ENCODE measurements around the gene ZNF175.

The ZNF175 gene

DNA sequence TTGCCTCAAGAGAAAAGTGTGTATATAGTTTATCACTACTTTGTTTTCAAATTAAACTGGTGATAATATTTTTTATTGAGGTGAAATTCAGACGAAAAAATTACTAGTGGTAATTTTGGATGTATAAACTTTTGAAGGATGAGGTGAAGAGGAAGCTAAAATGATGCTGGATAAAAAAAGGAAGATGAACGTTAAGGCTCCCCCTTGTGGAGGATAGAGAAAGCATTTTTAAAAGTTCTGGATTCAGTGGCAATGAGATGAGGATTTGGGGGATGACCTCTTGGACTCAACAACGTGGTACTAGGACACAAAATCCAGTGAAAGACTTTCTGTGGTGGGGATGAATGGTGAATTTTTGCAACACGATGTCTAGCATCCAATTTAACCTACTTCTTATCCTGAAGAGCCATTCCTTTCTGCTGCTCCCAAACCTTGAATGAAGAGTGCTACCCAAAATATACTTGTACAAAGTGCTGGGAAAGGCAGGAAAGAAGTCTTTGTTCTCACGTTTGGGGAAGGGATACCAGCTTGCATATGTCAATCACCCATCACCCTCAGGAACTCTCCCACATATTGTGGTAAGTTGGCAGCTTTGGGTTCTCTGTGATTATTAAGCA, 66.4 kb downstream of the ZNF175 start:
- DNase-seq, result no peak

- no peak for DNase-seq
These were observed 68.8 kb downstream of the ZNF175 start for GRCh38 chr19:51639916-51640315.

DNA sequence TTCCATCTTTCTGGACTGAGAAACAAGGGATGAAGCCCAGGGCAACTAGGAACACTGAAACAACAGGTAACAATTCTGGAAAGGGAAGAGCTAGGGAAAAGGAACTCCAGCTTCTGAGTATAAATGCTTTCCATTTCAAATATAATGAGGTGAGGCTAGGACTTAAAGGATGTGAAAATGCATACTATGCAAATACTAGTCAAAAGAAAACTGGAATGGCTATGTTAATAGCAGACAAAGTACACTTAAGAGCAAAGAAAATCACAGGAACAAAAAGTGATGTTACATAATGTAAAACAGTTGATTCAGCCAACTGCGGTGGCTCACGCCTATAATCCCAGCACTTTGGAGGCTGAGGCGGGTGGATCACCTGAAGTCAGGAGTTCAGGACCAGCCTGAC, 69.3 kb downstream of the ZNF175 start:
- no peak for DNase-seq

- DNase-seq, result no peak
These were observed 70.6 kb downstream of the ZNF175 start for GRCh38 chr19:51641648-51642047.
